Stimulated activated CD4-positive, alpha-beta T cell treated with anti-CD3 and anti-CD28 coated beads, Interleukin-2, amount 100 ng/mL, for 4 hours (primary cell): ENCODE results near the gene VCX2.
"Not testable (repeated sequence)": the region's sequence is repeated elsewhere in the genome, so short reads cannot be mapped to it uniquely, and the experiment has no call there.

Source experiments
- DNase-seq: peaks from one replicate; pipeline ENCODE4 v3.0.0-alpha.2; 2020; ENCODE audit warnings: low read depth

Gene VCX2

GRCh38 chrX:8171169-8171568 lies at the start of gene VCX2:
Gene VCX2 (minus strand): TSS chrX:8171267. CDS start chrX:8170643, 624 bp downstream.
- DNase-seq, result not testable (repeated sequence)

GRCh38 chrX:8204943-8205342 lies 33.9 kb upstream of the VCX2 start:
- DNase-seq, result no peak

GRCh38 chrX:8204169-8204935 lies 33.3 kb upstream of the VCX2 start:
- no peak for DNase-seq

- DNase-seq, result no peak
Observed at GRCh38 chrX:8201896-8202331, 30.8 kb upstream of the VCX2 start.

GRCh38 chrX:8196776-8197175 lies 25.7 kb upstream of the VCX2 start:
- no peak for DNase-seq

- DNase-seq, result no peak
Observed at GRCh38 chrX:8194216-8194615, 23.1 kb upstream of the VCX2 start.

- DNase-seq, result no peak
Observed at GRCh38 chrX:8192276-8192675, 21.2 kb upstream of the VCX2 start.

GRCh38 chrX:8191022-8191421 lies 20.0 kb upstream of the VCX2 start:
- DNase-seq, result no peak

GRCh38 chrX:8190341-8190830 lies 19.3 kb upstream of the VCX2 start:
- no peak for DNase-seq

- DNase-seq, result no peak
Observed at GRCh38 chrX:8189096-8189830, 18.2 kb upstream of the VCX2 start.

GRCh38 chrX:8183346-8183745 lies 12.3 kb upstream of the VCX2 start:
- DNase-seq, result no peak

GRCh38 chrX:8179656-8180055 lies 8.6 kb upstream of the VCX2 start:
- DNase-seq, result no peak

- DNase-seq, result not testable (repeated sequence)
Observed at GRCh38 chrX:8154011-8154410, 17.1 kb downstream of the VCX2 start.

- no peak for DNase-seq
Observed at GRCh38 chrX:8147226-8147625, 23.8 kb downstream of the VCX2 start.

- DNase-seq, result no peak
Observed at GRCh38 chrX:8144925-8145324, 26.1 kb downstream of the VCX2 start.

GRCh38 chrX:8141896-8142295 lies 29.2 kb downstream of the VCX2 start:
- no peak for DNase-seq

GRCh38 chrX:8140986-8141744 lies 29.9 kb downstream of the VCX2 start:
- no peak for DNase-seq

GRCh38 chrX:8139716-8140115 lies 31.4 kb downstream of the VCX2 start:
- DNase-seq, result no peak

GRCh38 chrX:8138252-8138651 lies 32.8 kb downstream of the VCX2 start:
- DNase-seq, result no peak

GRCh38 chrX:8126648-8127047 lies 44.4 kb downstream of the VCX2 start:
- DNase-seq, result no peak

GRCh38 chrX:8126092-8126491 lies 45.0 kb downstream of the VCX2 start:
- DNase-seq, result no peak

- no peak for DNase-seq
Observed at GRCh38 chrX:8125566-8125965, 45.5 kb downstream of the VCX2 start.

- DNase-seq, result no peak
Observed at GRCh38 chrX:8122538-8122937, 48.5 kb downstream of the VCX2 start.
